Left lung (tissue), 10 donors: ENCODE data around the gene HCST. TPM values are rescaled to one million over a fixed set of nuclear protein-coding genes. Genes with fewer than 3 reads are reported as not detected.

Source experiments
- ATAC-seq: fragments of 200-7000 bp; cut with Tn5 transposase; one replicate; pipeline ENCODE4 v1.9.1; 2020; ENCODE audit warnings: moderate library complexity
- DNase-seq, 4 donors: peaks; one replicate each; pipeline ENCODE4 v3.0.0-alpha.2; 2013 to 2020
- H3K27ac ChIP-seq, 2 donors: fragments of 200-600 bp; sonication (generic) in 1 of 2; one replicate each; pipeline versions ENCODE4 v1.5.0 to v1.8.0; 2020 to 2021
- H3K27me3 ChIP-seq, 2 donors: fragments of 200-600 bp; sonication (generic) in 1 of 2; one replicate each; pipeline versions ENCODE4 v1.5.0 to v1.8.0; 2020 to 2021
- H3K36me3 ChIP-seq, 2 donors: fragments of 200-600 bp; sonication (generic) in 1 of 2; one replicate each; pipeline versions ENCODE4 v1.5.0 to v1.8.0; 2020 to 2021
- H3K4me1 ChIP-seq, 2 donors: fragments of 200-600 bp; one replicate each; pipeline ENCODE4 v1.8.0; 2021
- H3K4me3 ChIP-seq, 2 donors: fragments of 200-600 bp; sonication (generic) in 1 of 2; one replicate each; pipeline versions ENCODE4 v1.5.0 to v1.8.0; 2020 to 2021; ENCODE audit warnings: mild to moderate bottlenecking in 1 of 2
- H3K9me3 ChIP-seq, 2 donors: fragments of 200-600 bp; sonication (generic) in 1 of 2; one replicate each; pipeline versions ENCODE4 v1.5.0 to v1.8.0; 2020 to 2021
- intact Hi-C, 2 donors: fragments of 100-400 bp; cut with DNase I; formaldehyde crosslinking; loops; one replicate each; pipeline versions ENCODE4 v1.11.2 to v1.14.2; 2022
- polyA plus RNA-seq, 6 donors: library from polyadenylated mRNA; unstranded; fragments of 120-200 nt; gene quantifications; one replicate each; pipeline ENCODE4 v1.2.1, GENCODE V29; 2013; ENCODE audit not compliant: insufficient read length in 6 of 6
- total RNA-seq, 2 donors: library from RNA; stranded (reverse); fragmentation: NEBNext Ultra II Directional; extraction: Animal tissue kit (Norgen Biotek cat#: 25700); gene quantifications; one replicate each; pipeline ENCODE4 v1.2.1, GENCODE V29; 2021
- TF ChIP-seq, protein P1 (sequence below), 2 donors: fragments of 200-600 bp; sonication (generic) in 1 of 2; IDR thresholded peaks; one replicate each; pipeline versions ENCODE4 v1.5.0 to v1.8.0; 2021; ENCODE audit warnings: antibody characterized with exemption in 2 of 2
- donor health status: DM: no; HTN: yes; CAD: no.
- donor health status: DM: no; HTN: no; CAD: no.

Gene HCST
- total and polyA plus RNA-seq, 8 donors, result 3.6 to 26.0 (median 4.9) TPM

DNA sequence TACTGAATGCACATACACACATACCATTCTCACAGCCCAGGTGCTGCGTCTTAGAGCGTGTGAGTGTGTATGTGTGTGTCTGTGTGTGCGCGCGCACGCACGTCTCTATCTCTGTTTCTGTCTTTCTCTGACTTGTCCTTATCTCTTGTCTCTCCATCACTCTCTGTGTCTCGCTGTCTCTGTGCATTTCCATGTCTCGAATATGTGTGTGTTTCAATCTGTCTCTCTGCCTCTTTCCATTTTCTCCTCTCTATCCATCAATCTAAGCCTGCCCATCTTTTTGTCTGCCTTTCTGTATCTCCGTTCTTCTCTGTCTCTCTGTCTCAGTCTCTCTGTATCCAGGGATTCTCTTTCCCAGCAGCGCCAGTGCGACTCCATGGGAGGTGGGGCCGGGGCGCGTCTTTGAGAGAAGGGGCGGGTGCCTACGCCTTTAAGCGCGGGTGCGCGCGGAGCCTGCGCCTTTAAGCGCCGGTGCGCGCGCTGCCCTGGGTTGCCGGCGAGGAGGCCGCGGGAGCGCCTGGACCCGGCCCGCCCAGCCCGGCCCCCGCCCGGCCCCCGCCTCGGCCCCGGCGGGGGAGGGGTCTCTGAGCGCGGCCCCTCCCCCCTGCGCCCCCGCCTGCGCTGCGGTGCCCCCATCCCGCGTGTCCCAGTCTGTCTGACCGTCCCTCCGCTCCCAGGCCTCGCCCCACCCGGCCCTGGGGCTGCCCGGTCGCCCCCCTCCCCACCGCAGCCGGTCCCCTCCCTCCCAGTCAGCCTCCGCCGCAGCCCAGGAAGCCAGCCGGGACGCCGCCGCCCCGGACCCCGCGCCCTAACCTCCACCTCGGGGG is 33.8 kb downstream of the HCST start, which contains the start of gene LRFN3:
TSS of gene LRFN3 (plus strand) at position 464 of the 827 bp plus-strand sequence. CDS start 3,052 bp downstream, outside the sequence.
- peak within 1 kb of the TSS; percentile 39 to 54 for H3K4me3 ChIP-seq
- H3K9me3 ChIP-seq, result no peaks in the 10 kb centered on the region
- ATAC-seq, result peak; percentile 61
- H3K4me1 ChIP-seq, result peaks cover 11 to 29% of the 10 kb centered on the region in 2 donors
- TF ChIP-seq, protein P1, sequence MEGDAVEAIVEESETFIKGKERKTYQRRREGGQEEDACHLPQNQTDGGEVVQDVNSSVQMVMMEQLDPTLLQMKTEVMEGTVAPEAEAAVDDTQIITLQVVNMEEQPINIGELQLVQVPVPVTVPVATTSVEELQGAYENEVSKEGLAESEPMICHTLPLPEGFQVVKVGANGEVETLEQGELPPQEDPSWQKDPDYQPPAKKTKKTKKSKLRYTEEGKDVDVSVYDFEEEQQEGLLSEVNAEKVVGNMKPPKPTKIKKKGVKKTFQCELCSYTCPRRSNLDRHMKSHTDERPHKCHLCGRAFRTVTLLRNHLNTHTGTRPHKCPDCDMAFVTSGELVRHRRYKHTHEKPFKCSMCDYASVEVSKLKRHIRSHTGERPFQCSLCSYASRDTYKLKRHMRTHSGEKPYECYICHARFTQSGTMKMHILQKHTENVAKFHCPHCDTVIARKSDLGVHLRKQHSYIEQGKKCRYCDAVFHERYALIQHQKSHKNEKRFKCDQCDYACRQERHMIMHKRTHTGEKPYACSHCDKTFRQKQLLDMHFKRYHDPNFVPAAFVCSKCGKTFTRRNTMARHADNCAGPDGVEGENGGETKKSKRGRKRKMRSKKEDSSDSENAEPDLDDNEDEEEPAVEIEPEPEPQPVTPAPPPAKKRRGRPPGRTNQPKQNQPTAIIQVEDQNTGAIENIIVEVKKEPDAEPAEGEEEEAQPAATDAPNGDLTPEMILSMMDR (IDR thresholded peaks at IDR 0.05), result no peak
- H3K27me3 ChIP-seq, result peaks cover 0 to 32% of the 10 kb centered on the region in 2 donors
- H3K27ac ChIP-seq, result peak within 1 kb of the TSS; percentile 26 to 64
- peaks cover 0 to 18% of the 10 kb centered on the region in 2 donors for H3K36me3 ChIP-seq
- intact Hi-C loops, result no loop called here
- peak; percentile 57 to 91 (median 73) for DNase-seq

DNA sequence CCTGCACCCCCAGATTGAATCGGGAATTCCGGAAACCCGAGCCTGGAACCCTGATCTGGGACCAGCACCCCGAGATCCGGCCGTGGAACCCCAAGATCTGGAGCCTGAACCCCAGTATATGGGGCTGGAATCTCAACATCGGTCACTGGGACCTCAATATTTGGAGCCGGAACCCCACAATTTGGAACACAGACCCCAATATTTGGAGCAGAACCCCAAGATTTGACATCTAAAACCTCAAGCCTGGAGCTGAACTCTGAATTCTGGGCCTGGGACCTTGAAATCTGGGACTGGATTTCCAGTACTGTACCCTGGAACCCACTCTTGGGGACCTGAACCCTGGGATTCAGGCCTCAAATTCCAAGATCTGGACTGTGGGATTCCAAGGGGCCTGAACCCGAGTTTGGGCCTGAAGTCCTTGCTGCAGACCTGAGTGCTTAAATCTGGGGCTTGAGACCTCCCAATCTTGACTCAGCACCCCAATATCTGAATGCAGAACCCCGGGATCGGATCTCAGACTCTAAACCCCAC is 34.5 kb downstream of the HCST start:
- TF ChIP-seq, protein P1 (IDR thresholded peaks at IDR 0.05), result no peak
- peaks cover 0 to 18% of the 10 kb centered on the region in 2 donors for H3K36me3 ChIP-seq
- no peak for ATAC-seq
- DNase-seq, result no peak
- H3K27me3 ChIP-seq, result peaks cover 0 to 32% of the 10 kb centered on the region in 2 donors
- H3K4me3 ChIP-seq, result peak overlapping the region; percentile 39 to 54
- peaks cover 10 to 26% of the 10 kb centered on the region in 2 donors for H3K4me1 ChIP-seq
- no peaks in the 10 kb centered on the region for H3K9me3 ChIP-seq
- peak overlapping the region; percentile 26 to 64 for H3K27ac ChIP-seq
- intact Hi-C loops, result no loop called here

DNA sequence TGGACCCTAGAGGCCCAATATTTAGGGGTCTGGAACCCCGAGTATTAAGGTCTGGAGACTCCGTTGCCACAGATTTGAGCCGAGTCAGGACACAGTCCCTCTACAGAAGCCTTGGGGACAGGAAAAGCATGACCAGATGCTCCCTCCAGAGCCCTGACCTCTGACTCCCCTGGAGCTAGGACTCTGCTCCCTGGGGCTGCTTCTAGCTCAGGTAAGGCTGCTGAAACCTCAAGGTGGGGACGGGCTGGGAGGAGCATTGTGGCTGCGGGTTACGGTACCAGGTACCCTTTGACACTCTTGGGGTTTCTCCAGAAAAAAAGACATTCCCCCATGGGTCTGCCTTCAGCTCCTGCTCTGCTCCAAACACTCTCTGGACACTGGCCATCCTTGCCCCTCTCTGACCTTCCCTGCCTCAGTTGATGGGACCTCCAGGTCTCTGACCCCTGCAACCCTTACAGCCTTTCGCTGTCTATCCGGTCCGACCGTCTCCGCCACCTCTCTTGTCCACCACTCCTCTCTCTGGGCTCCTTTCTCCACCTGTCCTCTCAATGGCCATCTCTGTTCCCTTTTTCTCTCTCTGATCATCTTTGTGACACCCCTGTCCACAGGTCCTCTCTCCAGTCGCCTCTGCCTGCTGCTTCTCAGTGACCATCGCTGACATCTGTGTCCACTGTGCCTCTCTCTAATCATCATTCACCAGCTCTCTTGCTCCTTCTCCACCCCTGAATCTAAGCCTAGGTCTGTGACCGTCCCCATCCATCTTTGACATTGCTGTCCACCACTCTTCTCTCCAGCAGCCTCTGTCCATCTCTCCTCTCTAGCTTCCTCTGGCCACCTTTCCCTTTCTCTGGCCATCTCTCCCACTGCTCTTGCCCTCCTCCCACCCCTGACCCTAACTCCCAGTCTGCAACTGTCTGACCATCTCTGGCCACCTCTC is 35.3 kb downstream of the HCST start:
- intact Hi-C loops, result no loop called here
- H3K36me3 ChIP-seq, result peaks cover 0 to 18% of the 10 kb centered on the region in 2 donors
- peak overlapping the region in 1 of 2 donors; percentile 54 for H3K4me3 ChIP-seq
- H3K9me3 ChIP-seq, result no peaks in the 10 kb centered on the region
- H3K27ac ChIP-seq, result no peak overlapping the region
- TF ChIP-seq, protein P1 (IDR thresholded peaks at IDR 0.05), result no peak
- ATAC-seq (no peak), DNase-seq (no peak)
- H3K4me1 ChIP-seq, result peaks cover 10 to 26% of the 10 kb centered on the region in 2 donors
- peaks cover 0 to 32% of the 10 kb centered on the region in 2 donors for H3K27me3 ChIP-seq

DNA sequence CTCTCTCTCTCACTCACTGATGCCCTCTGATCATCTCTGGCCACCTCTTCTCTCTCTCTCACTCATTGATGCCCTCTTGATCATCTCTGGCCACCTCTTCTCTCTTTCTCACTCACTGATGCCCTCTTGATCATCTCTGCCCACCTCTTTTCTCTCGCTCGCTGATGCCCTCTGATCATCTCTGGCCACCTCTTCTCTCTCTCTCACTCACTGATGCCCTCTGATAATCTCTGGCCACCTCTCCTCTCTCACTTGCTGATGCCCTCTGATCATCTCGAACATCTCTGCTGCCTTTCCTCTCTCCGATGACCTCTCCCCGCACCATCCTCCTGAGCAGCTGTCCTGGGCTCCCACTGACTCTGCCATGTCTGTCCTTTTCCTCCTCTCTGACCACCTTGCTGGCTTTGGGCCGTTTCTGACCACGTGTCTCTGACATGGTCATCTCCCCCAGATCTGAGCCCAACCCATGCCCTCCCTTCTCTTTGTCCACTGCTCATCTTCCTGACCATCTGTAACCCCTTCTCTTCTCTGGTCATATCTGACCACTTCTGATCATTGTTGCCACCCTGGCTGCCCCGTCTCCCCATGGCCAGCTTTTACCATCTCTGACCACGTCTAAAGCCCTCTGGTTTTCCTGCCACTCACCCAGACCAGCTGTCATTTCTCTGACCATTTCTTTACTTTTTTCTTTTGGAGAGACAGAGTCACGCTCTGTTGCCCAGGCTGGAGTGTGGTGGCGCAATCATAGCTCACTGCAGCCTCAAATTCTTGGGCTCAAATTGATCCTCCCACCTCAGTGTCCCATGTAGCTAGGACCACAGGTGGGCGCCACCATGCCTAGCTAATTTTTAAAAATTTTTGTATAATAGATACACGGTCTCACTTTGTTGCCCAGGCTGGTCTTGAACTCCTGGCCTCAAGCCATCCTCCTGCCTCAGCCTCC is 36.2 kb downstream of the HCST start:
- Histone ChIP-seq H3K36me3 (peaks cover 0 to 22% of the 10 kb centered on the region in 2 donors), H3K4me3 (peak overlapping the region in 1 of 2 donors; percentile 54), H3K27ac (no peak overlapping the region), H3K4me1 (peaks cover 10 to 26% of the 10 kb centered on the region in 2 donors), H3K9me3 (no peaks in the 10 kb centered on the region), H3K27me3 (peaks cover 0 to 32% of the 10 kb centered on the region in 2 donors)
- ATAC-seq (no peak), DNase-seq (no peak)
- TF ChIP-seq, protein P1 (IDR thresholded peaks at IDR 0.05), result no peak
- intact Hi-C loops, result no loop called here
